PC-9 (cell line): ENCODE data around the gene SRPK1.

Source experiments
- CTCF ChIP-seq: fragments of 200-600 bp; sonication (generic); conservative IDR thresholded peaks from 2 replicates; pipeline ENCODE4 v1.6.1; 2017; ENCODE audit warnings: mixed run types, antibody characterized with exemption, mild to moderate bottlenecking, moderate library complexity
- EZH2 ChIP-seq: fragments of 200-600 bp; sonication (generic); IDR thresholded peaks from 2 replicates; pipeline ENCODE4 v1.8.0; 2017; ENCODE audit warnings: antibody characterized with exemption, low read depth

- no peak for TF ChIP-seq CTCF
- no peak for TF ChIP-seq EZH2
Observed at GRCh38 chr6:35852994-35853393, 67.9 kb downstream of the SRPK1 start.
